Glutamatergic neuron (in vitro differentiated cells): Measurements from ENCODE around the gene C2orf68. TPM values are rescaled to one million over a fixed set of nuclear protein-coding genes. Genes with fewer than 3 reads are reported as not detected.
A peak's percentile ranks its signal among the peaks of the same experiment; 100 is the strongest.

ENCODE experiments used
- DNase-seq: peaks from one replicate; pipeline ENCODE4 v3.0.0; 2022
- H3K27ac Mint-ChIP-seq: one replicate; pipeline ENCODE4 v1.8.0; 2020; ENCODE audit warnings: mild to moderate bottlenecking, mixed read lengths, inconsistent platforms; ENCODE audit not compliant: unreplicated experiment
- H3K27me3 Mint-ChIP-seq: one replicate; pipeline ENCODE4 v1.8.0; 2020; ENCODE audit warnings: mild to moderate bottlenecking, moderate library complexity, mixed read lengths, inconsistent platforms; ENCODE audit not compliant: unreplicated experiment
- H3K36me3 Mint-ChIP-seq: one replicate; pipeline ENCODE4 v1.8.0; 2020; ENCODE audit warnings: mild to moderate bottlenecking, mixed read lengths, inconsistent platforms; ENCODE audit not compliant: unreplicated experiment
- H3K4me1 Mint-ChIP-seq: one replicate; pipeline ENCODE4 v1.8.0; 2020; ENCODE audit warnings: mild to moderate bottlenecking, low read depth, mixed read lengths, inconsistent platforms; ENCODE audit not compliant: unreplicated experiment
- H3K4me3 Mint-ChIP-seq: one replicate; pipeline ENCODE4 v1.8.0; 2020; ENCODE audit warnings: mild to moderate bottlenecking, mixed read lengths, inconsistent platforms; ENCODE audit not compliant: unreplicated experiment
- H3K9me3 Mint-ChIP-seq: one replicate; pipeline ENCODE4 v1.8.0; 2020; ENCODE audit warnings: mild to moderate bottlenecking, moderate library complexity, mixed read lengths, inconsistent platforms; ENCODE audit not compliant: unreplicated experiment
- CTCF ChIP-seq: fragments of 200-600 bp; sonication (generic); IDR thresholded peaks from one replicate; pipeline ENCODE4 v1.5.0; 2021; ENCODE audit not compliant: partially characterized antibody, unreplicated experiment
- total RNA-seq: library from RNA; stranded (reverse); fragmentation: NEBNext Ultra II Directional; extraction: Animal tissue kit (Norgen Biotek cat#: 25700); gene quantifications from one replicate; pipeline ENCODE4 v1.2.1, GENCODE V29; 2021; ENCODE audit not compliant: unreplicated experiment

The C2orf68 gene
- total RNA-seq, 1 donor from 2014 or later = 51.0 TPM

- no peak overlapping the region for H3K4me3 Mint-ChIP-seq
- H3K4me1 Mint-ChIP-seq = peaks cover 2% of the 10 kb centered on the region
- no peak for DNase-seq
- peaks cover 12% of the 10 kb centered on the region for H3K9me3 Mint-ChIP-seq
- H3K36me3 Mint-ChIP-seq = no peaks in the 10 kb centered on the region
- H3K27me3 Mint-ChIP-seq = peaks cover 9% of the 10 kb centered on the region
- no peak for TF ChIP-seq CTCF
- no peak overlapping the region for H3K27ac Mint-ChIP-seq
Measured at GRCh38 chr2:85590950-85591349, 20.9 kb downstream of the C2orf68 start.

- Mint-ChIP-seq H3K27ac (no peak overlapping the region), H3K36me3 (no peaks in the 10 kb centered on the region), H3K27me3 (peaks cover 3% of the 10 kb centered on the region), H3K4me3 (no peak overlapping the region), H3K9me3 (peaks cover 6% of the 10 kb centered on the region), H3K4me1 (peaks cover 2% of the 10 kb centered on the region)
- TF ChIP-seq CTCF = no peak
- no peak for DNase-seq
Measured at GRCh38 chr2:85589982-85590791, 21.7 kb downstream of the C2orf68 start.

GRCh38 chr2:85589181-85589580 lies 22.7 kb downstream of the C2orf68 start:
- peaks cover 6% of the 10 kb centered on the region for H3K9me3 Mint-ChIP-seq
- no peak for DNase-seq
- H3K4me1 Mint-ChIP-seq = peaks cover 2% of the 10 kb centered on the region
- H3K27ac Mint-ChIP-seq = no peak overlapping the region
- peaks cover 4% of the 10 kb centered on the region for H3K27me3 Mint-ChIP-seq
- no peak overlapping the region for H3K4me3 Mint-ChIP-seq
- no peaks in the 10 kb centered on the region for H3K36me3 Mint-ChIP-seq
- TF ChIP-seq CTCF = no peak

GRCh38 chr2:85588645-85589044 lies 23.2 kb downstream of the C2orf68 start:
- peaks cover 4% of the 10 kb centered on the region for H3K27me3 Mint-ChIP-seq
- TF ChIP-seq CTCF = no peak
- peaks cover 6% of the 10 kb centered on the region for H3K9me3 Mint-ChIP-seq
- no peak for DNase-seq
- H3K36me3 Mint-ChIP-seq = no peaks in the 10 kb centered on the region
- H3K4me3 Mint-ChIP-seq = peak overlapping the region; percentile 1
- no peak overlapping the region for H3K27ac Mint-ChIP-seq
- H3K4me1 Mint-ChIP-seq = peaks cover 2% of the 10 kb centered on the region

GRCh38 chr2:85588236-85588635 lies 23.6 kb downstream of the C2orf68 start:
- H3K4me1 Mint-ChIP-seq = peaks cover 2% of the 10 kb centered on the region
- no peak for TF ChIP-seq CTCF
- peaks cover 7% of the 10 kb centered on the region for H3K27me3 Mint-ChIP-seq
- no peak overlapping the region for H3K4me3 Mint-ChIP-seq
- peaks cover 6% of the 10 kb centered on the region for H3K9me3 Mint-ChIP-seq
- no peak for DNase-seq
- H3K27ac Mint-ChIP-seq = no peak overlapping the region
- no peaks in the 10 kb centered on the region for H3K36me3 Mint-ChIP-seq
